Transverse colon (tissue), 4 donors: ENCODE measurements around the gene IGSF3. TPM values are rescaled to one million over a fixed set of nuclear protein-coding genes. Genes with fewer than 3 reads are reported as not detected.
"Not testable (repeated sequence)": the region's sequence is repeated elsewhere in the genome, so short reads cannot be mapped to it uniquely, and the experiment has no call there.

ENCODE experiments used
- DNase-seq: peaks from one replicate; pipeline ENCODE4 v3.0.0-alpha.2; 2019
- H3K27ac ChIP-seq, 4 donors: fragments of 200-600 bp; sonication (generic); 2 replicates each; pipeline ENCODE4 v1.5.1; 2016 to 2018; ENCODE audit warnings: inconsistent platforms in 4 of 4
- H3K27me3 ChIP-seq: fragments of 200-600 bp; sonication (generic); 2 replicates; pipeline ENCODE4 v1.5.1; 2017; ENCODE audit warnings: inconsistent platforms
- H3K36me3 ChIP-seq, 4 donors: fragments of 200-600 bp; sonication (generic); 2 replicates each; pipeline ENCODE4 v1.5.1; 2017 to 2019; ENCODE audit warnings: inconsistent platforms in 4 of 4
- H3K4me1 ChIP-seq, 4 donors: fragments of 200-600 bp; sonication (generic); 2 replicates each; pipeline ENCODE4 v1.5.1; 2017 to 2020; ENCODE audit warnings: inconsistent platforms in 4 of 4
- H3K4me3 ChIP-seq, 4 donors: fragments of 200-600 bp; sonication (generic); 1 replicate in 1 of 4; 2 replicates in 3 of 4; pipeline versions ENCODE4 v1.5.1 to v1.6.1; 2017 to 2019; ENCODE audit warnings: inconsistent platforms in 4 of 4
- H3K9me3 ChIP-seq, 2 donors: fragments of 200-600 bp; sonication (generic); 2 replicates each; pipeline ENCODE4 v1.5.1; 2017 to 2019; ENCODE audit warnings: inconsistent platforms in 2 of 2
- POLR2AphosphoS5 ChIP-seq, 3 donors: sonication (generic); formaldehyde crosslinking; IDR thresholded peaks; one replicate each; pipeline ENCODE4 v1.6.1; 2016; ENCODE audit warnings: antibody characterized with exemption in 3 of 3
- WGBS, 2 donors: methylation state at CpG; one replicate each; pipeline ENCODE4 v1.1.5; 2018; ENCODE audit warnings: low coverage in 1 of 2; 5-methylcytosine and 5-hydroxymethylcytosine counted together
- in situ Hi-C, 4 donors: fragments of 200-750 bp; cut with MboI; loops; one replicate each; pipeline versions ENCODE4 v1.15.0 to v1.15.1; 2017; ENCODE audit warnings: low sequenced_read_pairs in 3 of 4, low pct_ligation_motif_present in 1 of 4, low pct_unique_long_range_greater_than_20kb in 1 of 4
- intact Hi-C: fragments of 100-400 bp; cut with DNase I; formaldehyde crosslinking; loops from one replicate; pipeline ENCODE4 v1.15.1; 2023; ENCODE audit warnings: low total_unique reads
- total RNA-seq, 4 donors: library from RNA; depleted of rRNA; stranded (reverse); fragments of >200 nt; gene quantifications; one replicate each; pipeline ENCODE4 v1.1.0, GENCODE V29; 2016

Gene IGSF3
- total RNA-seq, 4 donors from 2014 or later, result 36.7 to 75.8 (median 56.9) TPM

DNA sequence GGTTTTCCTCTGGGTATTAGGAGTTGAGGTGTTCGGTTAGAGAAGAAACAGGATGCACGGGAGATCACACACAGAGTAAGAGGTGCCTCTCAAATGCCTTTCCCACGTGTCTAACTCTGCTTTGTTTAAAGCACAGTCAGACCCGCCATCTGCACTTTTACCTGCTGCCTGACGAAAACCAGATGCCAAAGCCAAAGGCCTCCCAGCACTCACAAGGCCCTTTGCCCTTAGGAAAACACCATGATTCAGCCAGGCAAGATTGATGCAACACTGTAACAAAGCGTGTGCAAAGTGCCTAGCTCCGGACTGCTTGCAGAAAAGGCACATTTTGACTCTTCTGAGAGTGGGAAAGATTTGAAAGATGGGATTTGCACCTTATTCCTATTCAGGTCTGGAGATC, 19.2 kb downstream of the IGSF3 start:
- H3K27me3 ChIP-seq, DNase-seq, H3K4me3 ChIP-seq, in situ Hi-C loops, H3K9me3 ChIP-seq, H3K36me3 ChIP-seq, intact Hi-C loops: not testable (repeated sequence)
- 78 to 83% methylated on average over 3 to 7 of the region's 7 CpGs for WGBS, 2 donors
- TF ChIP-seq POLR2AphosphoS5 (IDR thresholded peaks at IDR 0.05), result peak in 1 of 3 donors; percentile 63
- H3K27ac ChIP-seq, result peak overlapping the region in 3 of 4 donors; percentile 45 to 54 (median 51)
- H3K4me1 ChIP-seq, result peaks cover 5 to 29% (median 13%) of the 10 kb centered on the region in 4 donors

DNA sequence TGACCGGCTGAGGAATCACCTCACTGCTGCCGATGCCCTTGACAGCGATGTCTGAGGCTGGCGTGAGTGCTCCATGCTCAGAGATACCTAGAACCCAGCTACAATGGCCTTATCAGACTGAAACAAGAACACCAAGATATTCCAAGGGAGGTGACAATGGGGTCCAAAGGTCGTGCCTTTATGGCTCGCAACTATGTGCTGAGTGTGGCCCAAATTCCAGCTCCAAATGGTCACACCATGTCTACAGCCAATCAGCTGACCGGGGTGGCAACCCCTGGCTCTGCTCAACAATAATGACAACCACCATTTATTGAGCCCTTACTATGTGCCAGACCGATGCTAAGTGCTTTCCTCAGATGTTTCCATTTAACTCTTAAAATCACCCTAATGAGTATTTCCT, 20.3 kb downstream of the IGSF3 start:
- H3K9me3 ChIP-seq, intact Hi-C loops, H3K4me3 ChIP-seq, H3K36me3 ChIP-seq, in situ Hi-C loops, H3K27me3 ChIP-seq: not testable (repeated sequence)
- peak; percentile 78 for DNase-seq
- H3K4me1 ChIP-seq, result peaks cover 5 to 29% (median 14%) of the 10 kb centered on the region in 4 donors
- 68% methylated on average over 8 of the region's 8 CpGs; no CpG with 5 or more reads in 1 of the 2 donors for WGBS, 2 donors
- peak overlapping the region; percentile 36 to 54 (median 48) for H3K27ac ChIP-seq

DNA sequence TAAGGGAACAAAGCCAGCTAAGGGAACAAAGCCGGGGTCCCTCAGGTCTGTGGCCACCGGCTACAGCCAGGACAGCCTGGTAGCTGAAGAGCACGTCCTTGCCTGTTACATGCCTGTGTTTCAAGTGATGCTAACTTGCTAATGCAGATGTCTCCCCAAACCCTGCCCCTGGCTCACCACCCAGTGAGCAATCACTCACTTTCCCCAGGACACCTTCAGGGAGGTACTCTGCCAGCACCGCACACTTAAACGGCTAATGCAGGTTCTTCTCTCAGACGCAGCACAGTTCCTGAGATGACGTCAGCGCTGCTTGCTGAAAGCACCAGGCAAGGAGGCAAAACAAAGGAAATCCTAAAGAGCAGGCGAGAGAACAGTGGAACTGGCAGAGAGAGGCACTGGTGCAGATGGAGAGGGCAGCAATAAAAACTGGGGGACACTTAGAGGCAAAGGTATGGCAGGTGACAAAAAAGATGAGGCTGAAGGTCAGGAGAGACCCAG, 20.8 kb downstream of the IGSF3 start:
- in situ Hi-C loops, H3K4me3 ChIP-seq, H3K9me3 ChIP-seq, intact Hi-C loops, H3K36me3 ChIP-seq, H3K27me3 ChIP-seq: not testable (repeated sequence)
- Histone ChIP-seq H3K4me1 (peaks cover 5 to 29% (median 14%) of the 10 kb centered on the region in 4 donors), H3K27ac (peak overlapping the region; percentile 36 to 54 (median 48))
- WGBS, 2 donors, result 19 to 44% methylated on average over 5 to 9 of the region's 9 CpGs
- peak; percentile 41 for DNase-seq

DNA sequence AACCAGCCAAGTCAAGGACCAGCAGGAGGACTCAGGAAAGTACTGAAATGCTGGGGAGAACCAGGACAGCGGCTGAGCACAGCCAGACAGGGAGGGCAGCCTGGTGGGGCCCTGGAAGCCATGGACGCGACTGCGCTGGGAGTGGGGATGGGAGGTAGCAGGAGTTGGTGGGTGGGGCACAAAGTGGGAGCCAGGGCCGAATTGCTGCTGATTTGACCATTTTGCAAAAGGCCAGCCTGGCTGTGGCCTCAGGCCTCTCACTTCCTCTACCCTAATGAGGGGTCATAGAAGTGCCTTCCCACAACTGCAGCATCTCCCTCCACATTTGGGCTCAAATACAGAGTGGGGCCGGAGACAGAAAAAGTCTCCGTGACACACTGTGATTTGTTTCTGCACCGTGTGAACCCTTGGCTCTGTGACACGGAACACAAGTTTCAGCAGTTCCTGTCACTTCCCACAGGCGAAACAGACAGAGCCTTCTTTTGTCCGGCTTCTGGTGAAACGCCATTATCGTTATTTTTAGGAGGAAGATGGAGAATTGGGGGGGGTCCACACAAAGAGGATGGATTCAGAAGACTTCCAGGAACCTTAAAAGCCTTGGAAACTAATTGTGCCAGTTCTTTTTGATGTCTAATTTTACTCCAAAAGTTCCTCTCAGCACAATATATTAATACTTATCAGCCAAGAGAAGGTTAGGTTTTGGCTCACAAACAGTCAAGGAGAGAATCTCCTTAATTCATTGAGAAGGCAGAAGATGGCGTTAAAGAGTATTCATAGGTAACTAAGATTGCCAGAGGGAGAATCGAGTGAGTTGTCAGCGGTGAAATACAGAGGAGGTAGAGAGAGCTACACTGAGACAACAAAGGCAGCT, 21.5 kb downstream of the IGSF3 start:
- intact Hi-C loops, H3K4me3 ChIP-seq, H3K36me3 ChIP-seq, in situ Hi-C loops, DNase-seq, H3K9me3 ChIP-seq, H3K27me3 ChIP-seq: not testable (repeated sequence)
- WGBS, 2 donors, result 42 to 77% methylated on average over 3 to 16 of the region's 16 CpGs
- peaks cover 5 to 29% (median 14%) of the 10 kb centered on the region in 4 donors for H3K4me1 ChIP-seq
- peak overlapping the region; percentile 36 to 54 (median 48) for H3K27ac ChIP-seq

DNA sequence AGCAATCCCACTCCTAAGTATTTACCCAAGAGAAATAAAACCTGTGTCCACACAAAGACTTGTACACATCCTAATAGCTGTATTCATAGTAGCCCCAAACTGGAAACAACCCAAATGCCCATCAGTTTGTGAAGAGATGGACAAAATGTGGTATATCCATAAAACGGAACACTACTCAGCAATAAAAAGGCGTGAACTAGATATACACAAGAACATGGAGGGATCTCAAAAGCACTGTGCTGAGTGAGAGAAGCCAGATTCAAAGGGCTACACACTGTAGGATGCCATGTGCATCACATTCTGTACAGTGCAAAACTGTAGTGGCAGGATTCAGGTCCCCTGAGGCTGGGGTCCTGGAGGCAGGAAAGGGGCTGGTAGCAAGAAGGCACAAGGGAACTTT, 22.5 kb downstream of the IGSF3 start:
- H3K27ac ChIP-seq, H3K4me3 ChIP-seq, intact Hi-C loops, H3K36me3 ChIP-seq, H3K9me3 ChIP-seq, DNase-seq, H3K27me3 ChIP-seq, in situ Hi-C loops: not testable (repeated sequence)
- WGBS, 2 donors, result 62 to 94% methylated on average over 2 of the region's 2 CpGs
- H3K4me1 ChIP-seq, result peaks cover 5 to 29% (median 14%) of the 10 kb centered on the region in 4 donors

DNA sequence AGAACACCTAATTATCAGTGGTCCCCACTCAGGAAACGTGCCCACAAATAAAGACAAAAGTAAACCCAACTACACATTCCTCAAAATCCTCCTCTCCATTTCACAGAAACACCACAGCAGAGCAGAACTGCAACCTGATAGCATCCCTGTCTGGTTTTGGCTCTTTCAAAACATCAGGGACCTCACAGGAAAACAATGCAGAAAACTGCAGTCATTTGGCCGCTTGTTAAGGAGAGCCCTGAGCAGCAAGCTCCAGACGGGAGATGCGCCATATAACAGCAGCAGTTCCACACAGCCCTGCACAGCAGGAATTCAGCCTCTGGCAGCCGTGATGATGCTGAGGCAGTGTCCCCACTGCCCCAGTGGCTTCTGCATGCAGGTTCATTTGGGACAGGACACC, 23.4 kb downstream of the IGSF3 start:
- 90% methylated on average over 5 of the region's 5 CpGs; no CpG with 5 or more reads in 1 of the 2 donors for WGBS, 2 donors
- H3K4me3 ChIP-seq, in situ Hi-C loops, H3K36me3 ChIP-seq, DNase-seq, H3K27me3 ChIP-seq, H3K9me3 ChIP-seq, H3K27ac ChIP-seq, intact Hi-C loops: not testable (repeated sequence)
- peaks cover 5 to 29% (median 14%) of the 10 kb centered on the region in 4 donors for H3K4me1 ChIP-seq

DNA sequence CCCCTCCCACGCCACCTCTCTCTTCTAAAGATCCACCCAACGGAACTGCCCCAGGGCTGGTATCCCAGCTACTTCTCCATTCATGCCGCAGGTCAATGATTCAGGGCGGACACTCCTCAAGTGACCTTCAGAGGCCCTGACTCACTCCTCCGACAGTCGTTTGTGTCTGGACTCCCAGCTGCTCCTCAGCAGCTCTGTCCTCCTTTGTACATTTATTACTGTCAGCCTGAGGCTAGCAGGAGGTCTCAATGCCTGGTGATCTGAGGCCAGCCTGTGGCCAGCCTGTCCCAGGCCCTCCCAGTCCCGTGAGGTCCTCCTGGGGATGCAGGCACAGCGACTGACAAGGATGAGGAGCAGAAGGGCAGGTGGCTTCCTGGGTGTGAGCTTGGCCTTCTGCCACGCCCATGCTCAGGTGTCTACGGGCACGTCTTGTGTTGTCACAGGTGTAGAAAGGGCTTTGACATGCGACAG, 24.2 kb downstream of the IGSF3 start:
- H3K4me1 ChIP-seq, result peaks cover 5 to 22% (median 14%) of the 10 kb centered on the region in 4 donors
- 74% methylated on average over 11 of the region's 12 CpGs; no CpG with 5 or more reads in 1 of the 2 donors for WGBS, 2 donors
- intact Hi-C loops, H3K9me3 ChIP-seq, H3K4me3 ChIP-seq, H3K27ac ChIP-seq, H3K36me3 ChIP-seq, H3K27me3 ChIP-seq, in situ Hi-C loops: not testable (repeated sequence)
- peak; percentile 62 for DNase-seq

DNA sequence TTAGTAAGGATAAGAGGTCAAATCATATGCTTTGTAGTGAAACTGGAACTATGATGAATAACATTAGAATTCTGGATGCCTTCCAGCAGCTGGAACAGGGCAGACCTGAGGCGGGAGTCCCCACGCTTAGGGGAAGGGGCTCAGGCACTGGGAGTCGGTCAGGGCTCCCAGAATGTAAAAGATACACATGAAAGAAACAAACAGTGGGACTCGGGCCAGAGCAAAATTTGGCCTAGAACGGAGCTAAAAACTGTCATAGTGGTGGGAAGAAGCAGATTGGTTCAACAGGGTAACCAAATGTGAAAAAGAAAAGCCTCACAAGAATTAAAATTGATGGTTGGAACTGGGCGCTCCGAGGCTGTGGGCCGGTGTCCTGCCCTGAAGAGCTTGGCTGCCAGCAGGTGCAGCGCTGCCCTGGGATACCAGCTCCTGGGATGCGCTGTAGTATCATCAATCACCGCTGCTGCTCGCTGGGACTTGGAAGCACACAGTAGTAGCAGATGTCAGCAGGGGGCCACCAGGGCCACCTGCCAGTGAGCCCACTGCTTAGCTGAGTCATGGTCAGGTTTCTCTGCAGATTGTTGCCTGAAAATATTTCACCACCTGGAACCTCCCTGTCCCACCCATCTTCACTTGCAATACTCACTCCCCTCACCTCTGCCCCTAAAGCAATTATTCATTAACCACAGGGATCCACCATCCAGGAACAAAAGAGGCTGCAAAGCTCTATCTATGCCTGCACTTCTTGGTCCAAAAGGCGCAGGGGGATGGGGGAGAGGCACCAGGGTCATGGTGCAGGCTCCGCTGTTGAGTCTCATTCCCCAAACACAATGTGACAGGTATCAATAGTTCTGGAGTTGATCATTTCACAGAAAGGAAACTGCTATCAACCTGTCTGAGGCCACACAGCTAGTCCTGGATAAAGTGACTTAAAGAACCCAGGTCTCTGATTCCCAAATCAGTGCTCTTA, 24.9 kb downstream of the IGSF3 start:
- intact Hi-C loops, H3K36me3 ChIP-seq, H3K9me3 ChIP-seq, DNase-seq, H3K4me3 ChIP-seq, H3K27ac ChIP-seq, in situ Hi-C loops, H3K27me3 ChIP-seq: not testable (repeated sequence)
- peaks cover 5 to 19% (median 10%) of the 10 kb centered on the region in 4 donors for H3K4me1 ChIP-seq
- 69 to 77% methylated on average over 4 to 14 of the region's 14 CpGs for WGBS, 2 donors

DNA sequence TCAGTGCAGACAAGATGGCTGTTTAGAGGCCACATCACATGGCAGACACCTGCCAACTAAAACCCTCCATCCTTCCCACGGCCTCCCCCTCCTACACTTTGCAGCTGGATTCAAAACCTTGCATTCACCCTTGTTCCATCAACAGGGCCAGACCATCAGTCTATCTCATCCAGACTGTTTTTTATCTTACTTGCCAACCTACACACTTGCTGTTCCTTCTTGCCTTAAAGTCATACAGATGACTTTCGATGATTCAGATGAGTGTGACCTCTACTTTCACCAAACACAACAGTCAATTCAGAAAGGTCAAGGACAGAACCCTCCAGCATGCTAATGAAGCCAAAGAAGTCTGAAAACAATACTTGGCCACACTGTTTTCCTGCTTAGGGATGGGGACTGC, 29.9 kb downstream of the IGSF3 start:
- H3K4me3 ChIP-seq, DNase-seq, intact Hi-C loops, H3K9me3 ChIP-seq, in situ Hi-C loops, H3K36me3 ChIP-seq, H3K27ac ChIP-seq, H3K27me3 ChIP-seq, H3K4me1 ChIP-seq: not testable (repeated sequence)
- WGBS, 2 donors, result 83 to 90% methylated on average over 1 to 2 of the region's 2 CpGs

DNA sequence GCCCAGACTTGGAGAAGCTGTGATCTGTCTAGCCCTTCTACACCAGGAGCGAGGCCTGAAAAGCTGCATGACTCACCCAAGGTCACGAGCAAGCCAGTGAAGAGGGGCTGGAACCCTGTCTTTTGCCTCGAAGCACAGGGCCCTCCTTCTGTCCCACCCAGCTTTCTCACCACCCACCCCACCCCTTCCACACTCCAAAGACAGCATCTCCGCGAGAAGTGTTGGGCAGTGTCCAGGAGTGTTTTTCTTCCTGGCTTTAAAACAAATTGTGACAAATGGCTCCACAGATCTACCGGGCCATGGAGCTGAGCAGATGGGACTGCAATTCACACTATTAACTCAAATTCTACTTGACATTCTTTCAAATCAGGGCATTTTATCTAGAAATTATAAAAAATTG, 30.9 kb downstream of the IGSF3 start:
- H3K27me3 ChIP-seq, H3K27ac ChIP-seq, H3K4me3 ChIP-seq, intact Hi-C loops, H3K9me3 ChIP-seq, DNase-seq, H3K36me3 ChIP-seq, in situ Hi-C loops, H3K4me1 ChIP-seq: not testable (repeated sequence)
- WGBS, 2 donors, result 50 to 74% methylated on average over 1 to 5 of the region's 6 CpGs
